ENCODE data around the gene ALDH1L2.

GRCh38 chr12:105051981-105052380 is 32.3 kb downstream of the ALDH1L2 start:
- TF ChIP-seq CTCF (IDR thresholded peaks at IDR 0.05): no peak
- TF ChIP-seq POLR2A (IDR thresholded peaks at IDR 0.05): no peak

Measured in adrenal gland (tissue), 5 donors.